ENCODE data around the gene TCP1. TPM values are rescaled to one million over a fixed set of nuclear protein-coding genes. Genes with fewer than 3 reads are reported as not detected.

TCP1 gene
- total RNA-seq, 1 donor from 2014 or later: 192 TPM

DNA sequence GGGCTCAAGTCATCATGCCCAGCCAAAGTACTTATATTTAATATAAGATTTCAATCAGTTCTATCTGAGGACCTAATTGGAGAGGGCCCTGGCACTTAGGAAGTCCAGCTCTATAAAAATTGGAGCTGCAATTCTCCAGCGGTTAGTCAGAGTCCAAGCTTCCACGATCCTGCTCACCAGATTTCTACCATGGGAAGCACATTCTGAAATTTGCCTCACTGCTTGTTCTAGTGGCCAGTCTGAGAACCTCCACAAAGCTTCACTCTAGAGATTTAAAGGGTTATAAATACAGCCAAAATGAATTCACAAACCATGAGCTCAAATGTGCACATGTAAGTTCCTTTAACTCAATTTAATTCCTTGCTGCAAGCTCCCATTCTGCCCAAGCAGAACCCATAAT is 44.2 kb upstream of the TCP1 start:
- H3K9me3 Mint-ChIP-seq: no peaks in the 10 kb centered on the region
- peaks cover 5% of the 10 kb centered on the region for H3K4me1 Mint-ChIP-seq
- DNase-seq (ENCODE audit: low spot score in 2 of 2, unreplicated experiment in 2 of 2): no peak
- H3K27ac Mint-ChIP-seq: no peak overlapping the region
- no peak for TF ChIP-seq CTCF (IDR thresholded peaks at IDR 0.05; ENCODE audit: unreplicated experiment)
- no peaks in the 10 kb centered on the region for H3K36me3 Mint-ChIP-seq
- H3K4me3 Mint-ChIP-seq: no peak overlapping the region
- no peaks in the 10 kb centered on the region for H3K27me3 Mint-ChIP-seq (ENCODE audit: low read depth)

GRCh38 chr6:159832946-159833345 is 43.5 kb upstream of the TCP1 start:
- no peak for TF ChIP-seq CTCF (IDR thresholded peaks at IDR 0.05; ENCODE audit: unreplicated experiment)
- H3K27ac Mint-ChIP-seq: no peak overlapping the region
- peaks cover 10% of the 10 kb centered on the region for H3K4me1 Mint-ChIP-seq
- no peak for DNase-seq (ENCODE audit: low spot score in 2 of 2, unreplicated experiment in 2 of 2)
- H3K36me3 Mint-ChIP-seq: no peaks in the 10 kb centered on the region
- no peaks in the 10 kb centered on the region for H3K9me3 Mint-ChIP-seq
- no peaks in the 10 kb centered on the region for H3K27me3 Mint-ChIP-seq (ENCODE audit: low read depth)
- no peak overlapping the region for H3K4me3 Mint-ChIP-seq

- TF ChIP-seq CTCF (IDR thresholded peaks at IDR 0.05; ENCODE audit: unreplicated experiment): no peak
- no peaks in the 10 kb centered on the region for H3K9me3 Mint-ChIP-seq
- H3K27me3 Mint-ChIP-seq (ENCODE audit: low read depth): no peaks in the 10 kb centered on the region
- no peak overlapping the region for H3K27ac Mint-ChIP-seq
- no peak overlapping the region for H3K4me3 Mint-ChIP-seq
- H3K36me3 Mint-ChIP-seq: no peaks in the 10 kb centered on the region
- DNase-seq (ENCODE audit: low spot score in 2 of 2, unreplicated experiment in 2 of 2): no peak
- H3K4me1 Mint-ChIP-seq: peaks cover 11% of the 10 kb centered on the region
Observed at GRCh38 chr6:159831373-159831679, 41.9 kb upstream of the TCP1 start.

GRCh38 chr6:159830501-159831372 is 41.3 kb upstream of the TCP1 start:
- no peak overlapping the region for H3K27ac Mint-ChIP-seq
- no peaks in the 10 kb centered on the region for H3K27me3 Mint-ChIP-seq (ENCODE audit: low read depth)
- no peak for TF ChIP-seq CTCF (IDR thresholded peaks at IDR 0.05; ENCODE audit: unreplicated experiment)
- no peak overlapping the region for H3K4me3 Mint-ChIP-seq
- no peak for DNase-seq (ENCODE audit: low spot score in 2 of 2, unreplicated experiment in 2 of 2)
- H3K36me3 Mint-ChIP-seq: no peaks in the 10 kb centered on the region
- H3K4me1 Mint-ChIP-seq: peaks cover 11% of the 10 kb centered on the region
- H3K9me3 Mint-ChIP-seq: no peaks in the 10 kb centered on the region

- Mint-ChIP-seq H3K27me3 (ENCODE audit: low read depth) (no peaks in the 10 kb centered on the region), H3K4me1 (peaks cover 11% of the 10 kb centered on the region), H3K4me3 (no peak overlapping the region), H3K36me3 (no peaks in the 10 kb centered on the region), H3K27ac (no peak overlapping the region), H3K9me3 (no peaks in the 10 kb centered on the region)
- no peak for DNase-seq (ENCODE audit: low spot score in 2 of 2, unreplicated experiment in 2 of 2)
- TF ChIP-seq CTCF (IDR thresholded peaks at IDR 0.05; ENCODE audit: unreplicated experiment): no peak
Observed at GRCh38 chr6:159829526-159829925, 40.1 kb upstream of the TCP1 start.

Data from mesothelial cell of epicardium (in vitro differentiated cells).